Inferior parietal cortex (tissue), 1 donor: Measurements from ENCODE around the gene UBASH3B.

ENCODE experiments used
- DNase-seq: peaks from one replicate; pipeline ENCODE4 v3.0.0-alpha.2; 2016; ENCODE audit errors: extremely low spot score

The UBASH3B gene

GRCh38 chr11:122647736-122648275 lies 7.7 kb upstream of the UBASH3B start:
- DNase-seq: no peak

GRCh38 chr11:122649116-122649515 lies 6.4 kb upstream of the UBASH3B start:
- DNase-seq: no peak

DNA sequence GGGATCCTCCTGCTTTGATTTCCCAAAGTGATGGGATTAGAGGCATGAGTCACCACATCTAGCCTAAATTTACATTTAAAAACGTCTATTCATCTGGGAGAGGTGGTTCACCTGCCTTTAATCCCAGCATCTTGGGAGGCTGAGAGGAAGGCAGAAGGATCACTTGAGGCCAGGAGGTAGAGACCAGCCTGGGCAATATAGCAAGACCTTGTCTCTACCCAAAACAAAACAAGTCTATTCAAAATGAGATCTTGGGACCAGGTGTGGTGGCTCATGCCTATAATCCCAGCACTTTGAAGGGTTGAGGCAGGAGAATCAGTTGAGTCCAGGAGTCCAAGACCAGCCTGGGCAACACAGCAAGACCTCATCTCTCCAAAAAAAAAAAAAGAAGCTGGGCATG lies 4.9 kb upstream of the UBASH3B start:
- no peak for DNase-seq

DNA sequence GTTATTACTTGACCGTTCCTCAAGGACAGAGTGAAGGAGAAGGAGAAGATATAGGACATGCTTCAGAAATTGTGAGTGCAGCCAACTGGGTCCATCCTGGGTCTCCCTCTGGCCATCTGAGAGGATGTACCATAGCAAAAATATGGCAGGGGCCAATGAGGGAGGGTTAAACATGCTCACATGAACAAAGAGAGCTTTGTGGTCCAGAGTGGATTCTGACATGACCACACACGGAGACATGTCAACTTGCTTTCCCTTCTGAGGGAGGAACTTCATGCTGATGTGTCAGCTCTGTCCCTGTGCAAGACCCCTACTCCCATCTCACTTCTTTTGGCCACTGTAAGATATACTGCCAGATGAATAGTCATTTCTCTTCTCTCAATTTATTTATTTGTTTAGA lies 3.0 kb upstream of the UBASH3B start:
- no peak for DNase-seq

DNA sequence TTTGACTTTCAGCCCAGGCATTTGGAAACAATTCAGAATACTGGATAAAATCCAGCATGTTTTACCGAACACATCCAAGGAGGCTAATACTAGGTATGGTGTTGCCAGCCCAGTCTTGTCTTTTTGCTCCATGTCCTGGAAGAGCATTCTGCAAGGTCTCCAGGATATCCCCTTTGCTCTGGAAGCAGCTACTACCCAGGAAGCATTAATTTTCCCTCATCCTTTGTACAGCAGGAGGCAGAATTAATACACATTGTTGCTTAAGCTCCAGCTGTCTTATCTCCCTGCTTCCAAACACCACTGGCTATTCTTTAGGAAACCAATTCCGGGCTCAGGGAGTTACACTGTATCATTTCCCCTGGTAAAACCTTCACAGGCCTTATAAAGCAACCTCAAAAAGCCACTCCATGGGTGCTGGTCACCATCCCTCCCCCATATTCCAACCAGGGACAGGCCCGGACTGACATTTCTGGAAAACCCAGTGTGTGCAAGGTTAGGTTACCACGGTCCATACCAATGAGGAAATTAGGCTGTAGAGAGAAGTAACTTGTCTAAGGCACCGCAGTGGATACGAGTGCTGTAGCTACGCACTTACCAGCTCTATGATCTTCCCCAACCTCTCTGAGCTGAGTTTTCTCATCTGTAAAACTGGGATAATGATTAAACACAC lies 1.5 kb upstream of the UBASH3B start:
- DNase-seq: no peak

DNA sequence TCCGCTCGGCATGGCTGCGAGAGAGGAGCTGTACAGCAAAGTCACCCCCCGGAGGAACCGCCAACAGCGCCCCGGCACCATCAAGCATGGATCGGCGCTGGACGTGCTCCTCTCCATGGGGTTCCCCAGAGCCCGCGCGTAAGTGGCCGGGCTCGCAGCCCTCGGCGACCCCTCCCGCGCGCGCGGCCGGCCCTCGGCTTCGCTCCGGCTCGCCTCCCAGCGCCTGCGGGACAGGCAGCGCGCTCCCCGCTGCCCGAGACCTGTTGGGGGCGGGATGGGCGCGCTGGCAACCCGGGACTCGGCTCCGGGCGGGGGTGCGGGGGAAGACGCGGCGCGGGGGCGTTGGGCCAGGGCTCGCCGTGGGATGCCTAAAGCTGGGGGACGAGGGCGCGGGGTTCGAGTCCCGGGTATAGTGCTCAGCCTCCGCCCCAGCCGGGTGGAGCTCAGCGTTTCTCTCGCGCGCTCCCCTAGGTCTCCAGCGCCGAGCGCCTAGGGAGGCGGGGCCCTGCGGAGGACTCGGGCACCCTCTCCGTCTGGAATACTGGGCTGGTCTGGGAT lies 630 bp downstream of the UBASH3B start:
- DNase-seq: no peak

- DNase-seq: no peak
Observed at GRCh38 chr11:122656631-122657101, 1.1 kb downstream of the UBASH3B start.

GRCh38 chr11:122659676-122660554 lies 4.4 kb downstream of the UBASH3B start:
- DNase-seq: no peak

- no peak for DNase-seq
Observed at GRCh38 chr11:122661182-122661945, 5.8 kb downstream of the UBASH3B start.

GRCh38 chr11:122663056-122663740 lies 7.7 kb downstream of the UBASH3B start:
- no peak for DNase-seq

DNA sequence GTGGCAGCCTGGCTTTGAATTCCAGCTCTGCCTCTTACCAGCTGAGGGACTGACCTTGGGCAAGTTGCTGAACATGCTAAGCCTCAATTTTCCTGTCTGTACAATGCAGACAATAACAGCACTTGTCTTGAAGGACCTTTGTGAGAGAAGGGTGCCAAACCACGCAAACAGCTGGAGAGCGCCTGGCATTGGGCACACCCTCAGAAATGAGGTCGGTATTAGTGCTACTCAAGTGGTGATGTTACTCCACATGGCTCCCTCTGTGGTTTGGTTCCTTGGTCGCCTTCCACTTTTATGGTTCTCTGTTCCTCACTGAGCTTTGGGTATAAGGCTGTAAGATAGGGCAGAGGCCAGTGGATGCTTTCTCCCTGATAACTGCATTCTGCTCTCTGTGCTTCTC lies 8.2 kb downstream of the UBASH3B start:
- DNase-seq: no peak

DNA sequence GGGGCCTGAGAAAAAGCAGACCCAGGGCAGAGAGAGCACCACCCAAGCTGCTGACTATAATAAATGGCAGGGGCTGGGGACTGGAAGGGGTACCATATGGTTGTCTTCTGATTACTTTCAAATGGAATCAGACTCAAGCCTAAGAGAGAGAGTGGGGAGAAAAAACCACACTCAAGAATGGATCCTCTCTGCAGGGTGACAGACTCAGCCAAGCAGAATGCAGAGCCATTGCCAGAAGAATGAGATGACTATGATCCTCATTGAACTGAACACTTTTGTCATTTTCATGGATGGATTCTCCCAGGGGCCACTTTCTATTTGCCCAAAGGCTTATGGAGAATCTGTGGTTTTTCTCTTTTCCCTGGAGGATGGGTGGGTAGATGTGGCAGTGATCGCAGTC lies 8.7 kb downstream of the UBASH3B start:
- no peak for DNase-seq

GRCh38 chr11:122665861-122666260 lies 10.3 kb downstream of the UBASH3B start:
- DNase-seq: no peak

- no peak for DNase-seq
Observed at GRCh38 chr11:122666743-122667142, 11.2 kb downstream of the UBASH3B start.

DNA sequence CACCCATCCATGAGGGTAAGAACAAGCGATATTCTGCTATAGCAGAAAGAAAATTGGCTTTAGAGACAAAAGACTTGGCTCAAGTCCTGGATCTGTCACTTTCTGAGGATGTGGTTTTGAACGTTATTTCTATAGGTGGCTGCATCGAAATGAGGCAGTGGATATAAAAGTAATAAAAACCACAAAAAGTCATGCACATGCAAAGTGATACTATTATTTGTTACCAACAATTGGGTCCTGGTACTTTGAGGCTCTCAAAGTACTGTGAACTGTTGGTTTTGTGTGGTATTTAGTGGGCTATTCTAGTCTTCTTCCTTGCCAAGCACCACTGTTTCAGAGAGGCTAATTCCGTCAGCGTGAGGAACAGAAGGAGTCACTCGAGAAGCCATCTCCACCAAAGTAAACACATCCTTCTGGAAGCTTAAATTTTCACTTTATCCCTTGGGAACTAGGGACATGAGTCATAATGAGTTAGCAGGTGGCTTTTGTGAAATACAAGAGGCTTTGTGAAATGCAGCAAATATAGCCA lies 13.1 kb downstream of the UBASH3B start:
- DNase-seq: peak; percentile 69

GRCh38 chr11:122670131-122670530 lies 14.6 kb downstream of the UBASH3B start:
- DNase-seq: no peak

- no peak for DNase-seq
Observed at GRCh38 chr11:122671400-122671891, 15.9 kb downstream of the UBASH3B start.

- no peak for DNase-seq
Observed at GRCh38 chr11:122672892-122673291, 17.4 kb downstream of the UBASH3B start.

- DNase-seq: no peak
Observed at GRCh38 chr11:122673701-122674100, 18.2 kb downstream of the UBASH3B start.

GRCh38 chr11:122676638-122677037 lies 21.1 kb downstream of the UBASH3B start:
- no peak for DNase-seq

GRCh38 chr11:122677256-122677655 lies 21.7 kb downstream of the UBASH3B start:
- DNase-seq: no peak
